GM19238 (cell line): ENCODE measurements around the gene LBHD1.
"Not testable (repeated sequence)": the region's sequence is repeated elsewhere in the genome, so short reads cannot be mapped to it uniquely, and the experiment has no call there.

Experiments used
- DNase-seq: peaks from one replicate; pipeline ENCODE4 v3.0.0; 2011; ENCODE audit warnings: low spot score; ENCODE audit not compliant: insufficient read length

The LBHD1 gene

GRCh38 chr11:62665075-62665598 is 6.9 kb downstream of the LBHD1 start, which contains the start of the genes C11orf98 and CSKMT:
C11orf98 (minus strand) TSS chr11:62665210; CDS start chr11:62665169, 41 bp downstream.
CSKMT (plus strand) TSS chr11:62665312; CDS start chr11:62665880, 568 bp downstream.
- DNase-seq = peak; percentile 95

GRCh38 chr11:62664405-62665074 is 7.5 kb downstream of the LBHD1 start:
- peak; percentile 62 for DNase-seq

DNA sequence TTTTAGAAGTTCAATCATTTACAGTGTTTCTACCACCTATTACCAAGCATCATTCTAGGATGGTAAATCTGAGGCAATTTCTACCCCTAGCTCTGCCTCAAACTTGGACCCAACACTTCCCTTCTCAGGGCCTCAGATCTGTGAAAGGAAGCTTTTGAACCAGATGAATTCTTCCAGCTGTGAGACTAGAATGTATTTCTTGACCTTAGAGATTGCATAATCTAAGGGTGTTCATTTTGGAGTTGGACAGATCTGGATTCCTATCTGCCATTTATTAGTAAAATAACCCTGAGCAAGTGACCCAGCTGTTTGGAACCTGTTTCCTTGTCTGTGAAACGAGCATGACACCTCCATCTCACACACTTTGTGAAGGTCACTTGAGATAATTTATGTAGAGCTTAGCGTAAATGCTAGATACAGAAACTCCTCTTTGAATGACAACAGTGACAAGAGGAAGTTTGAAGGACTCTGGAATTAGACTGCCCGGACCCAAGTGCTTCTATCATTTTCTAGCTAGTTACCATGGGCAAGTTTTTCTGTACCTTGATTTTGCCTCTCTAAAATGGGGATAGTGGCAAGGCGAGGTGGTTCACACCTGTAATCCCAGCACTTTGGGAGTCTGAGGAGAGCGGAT is 15.2 kb downstream of the LBHD1 start:
- DNase-seq = no peak

DNA sequence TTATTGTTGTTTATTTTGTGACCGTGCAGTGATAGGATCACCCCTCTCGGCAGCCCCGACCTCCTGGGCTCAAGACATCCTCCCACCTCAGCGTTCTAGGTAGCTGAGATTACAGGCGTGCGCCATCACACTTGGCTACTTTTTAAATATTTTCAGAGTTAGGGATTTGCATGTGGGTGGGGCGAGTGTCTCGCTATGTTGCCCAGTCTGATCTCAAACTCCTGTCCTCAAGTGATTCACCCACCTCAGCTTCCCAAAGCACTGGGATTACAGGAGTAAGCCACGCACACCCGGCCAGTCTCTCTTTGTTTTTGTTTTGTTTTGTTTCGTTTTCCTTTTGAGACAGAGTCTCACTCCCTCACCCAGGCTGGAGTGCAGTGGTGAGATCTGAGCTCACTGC is 17.8 kb downstream of the LBHD1 start:
- no peak for DNase-seq

DNA sequence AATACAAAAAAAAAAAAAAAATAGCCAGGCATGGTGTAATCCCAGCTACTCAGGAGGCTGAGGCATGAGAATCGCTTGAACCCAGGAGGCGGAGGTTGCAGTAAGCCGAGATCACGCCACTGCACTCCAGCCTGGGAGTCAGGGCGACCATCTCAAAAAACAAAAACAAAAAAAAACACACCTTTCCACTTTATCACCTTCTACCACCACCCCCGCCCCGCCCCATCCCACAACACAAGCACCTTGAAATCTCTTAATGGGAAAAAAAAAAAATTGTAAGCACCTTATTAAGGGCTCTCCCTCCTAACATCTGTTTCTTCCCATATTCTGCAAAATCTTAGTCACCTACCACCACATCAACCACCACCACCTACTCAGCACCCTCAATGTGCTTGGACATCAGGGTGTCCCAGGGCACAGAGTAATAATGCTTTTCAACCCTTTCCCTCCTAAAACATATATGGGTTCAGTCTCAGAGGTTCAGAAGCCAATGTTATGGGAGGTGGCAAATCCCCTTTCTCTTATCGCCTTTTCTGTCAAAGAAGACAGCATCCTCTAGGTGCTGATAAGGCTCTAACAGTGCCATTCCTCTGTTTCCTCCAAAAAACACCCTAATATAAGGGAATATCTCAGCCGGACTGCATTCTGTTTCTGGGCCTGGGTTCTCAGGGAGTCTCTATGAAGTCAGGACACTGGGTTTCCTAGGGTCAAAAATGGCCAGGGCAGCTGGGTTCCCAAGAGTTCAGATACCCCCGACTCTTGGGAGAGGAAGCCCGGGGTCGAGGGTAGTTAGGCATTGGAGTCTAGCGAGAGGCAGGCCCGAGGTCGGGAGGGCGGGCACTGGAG is 19.7 kb downstream of the LBHD1 start:
- no peak for DNase-seq

DNA sequence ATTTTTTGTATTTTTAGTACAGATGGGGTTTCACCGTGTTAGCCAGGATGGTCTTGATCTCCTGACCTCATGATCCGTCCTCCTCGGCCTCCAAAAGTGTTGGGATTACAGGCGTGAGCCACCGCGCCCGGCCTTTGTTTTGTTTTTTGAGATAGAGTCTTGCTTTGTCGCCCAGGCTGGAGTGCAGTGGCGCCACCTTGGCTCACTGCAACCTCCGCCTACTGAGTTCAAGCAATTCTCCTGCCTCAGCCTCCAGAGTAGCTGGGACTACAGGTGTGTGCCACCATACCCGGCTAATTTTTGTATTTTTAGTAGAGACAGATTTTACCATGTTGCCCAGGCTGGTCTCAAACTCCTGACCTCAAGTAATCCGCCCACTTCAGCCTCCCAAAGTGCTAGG is 21.8 kb downstream of the LBHD1 start:
- DNase-seq = not testable (repeated sequence)

DNA sequence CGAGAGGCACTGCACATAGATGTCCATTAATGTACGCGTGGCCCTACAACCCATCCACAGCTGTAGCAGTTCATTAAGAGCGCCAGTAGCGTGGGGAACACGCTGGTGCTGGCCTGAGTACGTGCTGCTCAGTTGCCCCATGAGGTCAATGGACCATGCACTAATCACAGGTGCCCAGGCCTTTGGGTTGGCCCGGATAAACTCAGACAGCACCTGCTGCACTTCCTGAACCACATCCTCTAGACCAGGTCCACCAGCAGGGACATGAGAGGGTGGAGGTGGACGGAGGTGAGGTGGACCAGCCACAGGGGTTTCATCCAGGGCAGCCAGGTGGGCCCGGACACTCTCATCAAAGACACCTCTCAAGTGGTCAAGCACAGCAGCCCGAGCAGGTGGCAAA is 22.6 kb downstream of the LBHD1 start:
- no peak for DNase-seq

DNA sequence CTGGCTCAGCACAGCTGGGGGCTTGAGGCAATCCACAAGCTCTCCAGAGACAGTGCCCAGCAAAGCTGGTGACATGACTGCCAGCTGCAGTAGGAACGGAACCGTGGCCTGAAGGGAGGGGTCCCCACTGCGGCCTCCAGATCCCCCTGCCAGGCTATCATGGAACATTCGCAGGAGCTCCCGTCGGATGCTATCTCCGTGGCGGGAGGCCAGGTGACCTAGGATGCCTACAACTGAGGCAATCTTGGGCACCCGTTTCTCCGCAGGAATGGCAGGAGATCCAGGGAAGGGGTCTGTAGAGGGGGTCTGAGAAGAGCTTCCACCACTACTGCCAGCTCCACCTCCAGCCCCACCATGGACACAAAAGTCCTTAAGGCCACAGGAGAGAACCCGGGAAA is 23.1 kb downstream of the LBHD1 start:
- DNase-seq = no peak

- no peak for DNase-seq
These were observed 23.7 kb downstream of the LBHD1 start for GRCh38 chr11:62648185-62648966.

GRCh38 chr11:62647609-62648005 is 24.5 kb downstream of the LBHD1 start:
- DNase-seq = no peak

- no peak for DNase-seq
These were observed 25.1 kb downstream of the LBHD1 start for GRCh38 chr11:62646825-62647608.

- peak; percentile 99 for DNase-seq
These were observed 25.9 kb downstream of the LBHD1 start, which contains the start of gene GANAB for GRCh38 chr11:62645946-62646824. GANAB (minus strand) TSS chr11:62646613; CDS start chr11:62646599, 14 bp downstream.

DNA sequence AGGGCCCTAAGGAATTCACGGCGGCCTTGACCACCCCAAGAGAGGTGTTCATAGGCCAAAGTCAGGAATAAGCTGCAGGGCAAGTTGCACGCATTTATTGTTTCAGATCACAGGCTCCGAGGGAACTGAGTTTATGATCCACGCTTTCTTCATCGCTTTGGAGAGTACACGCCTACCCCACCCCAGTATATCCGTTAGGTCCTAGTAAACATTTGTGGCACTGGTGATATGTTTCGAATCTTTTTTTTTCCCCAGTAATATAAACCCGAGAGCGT is 26.5 kb downstream of the LBHD1 start:
- DNase-seq = no peak

- DNase-seq = no peak
These were observed 27.8 kb downstream of the LBHD1 start for GRCh38 chr11:62644220-62644619.

DNA sequence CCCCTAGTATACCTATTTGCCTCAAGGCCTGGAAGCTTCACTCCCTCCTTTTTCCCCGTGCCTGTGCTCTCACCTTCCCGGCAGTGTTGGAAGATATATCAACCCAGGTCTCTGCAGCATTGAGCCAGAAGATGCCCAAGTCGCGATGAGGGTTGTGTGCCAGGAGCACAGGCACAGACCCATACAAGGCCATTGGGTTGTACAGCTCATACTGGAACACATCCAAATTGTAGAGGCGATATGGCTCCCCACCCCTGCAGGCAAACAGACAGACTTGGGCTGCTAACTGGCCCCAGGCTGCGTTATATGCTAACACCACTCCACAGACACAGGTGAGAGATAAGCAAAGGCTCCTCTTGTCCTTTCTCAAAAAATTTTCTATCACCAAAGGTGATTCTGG is 39.6 kb downstream of the LBHD1 start:
- no peak for DNase-seq

DNA sequence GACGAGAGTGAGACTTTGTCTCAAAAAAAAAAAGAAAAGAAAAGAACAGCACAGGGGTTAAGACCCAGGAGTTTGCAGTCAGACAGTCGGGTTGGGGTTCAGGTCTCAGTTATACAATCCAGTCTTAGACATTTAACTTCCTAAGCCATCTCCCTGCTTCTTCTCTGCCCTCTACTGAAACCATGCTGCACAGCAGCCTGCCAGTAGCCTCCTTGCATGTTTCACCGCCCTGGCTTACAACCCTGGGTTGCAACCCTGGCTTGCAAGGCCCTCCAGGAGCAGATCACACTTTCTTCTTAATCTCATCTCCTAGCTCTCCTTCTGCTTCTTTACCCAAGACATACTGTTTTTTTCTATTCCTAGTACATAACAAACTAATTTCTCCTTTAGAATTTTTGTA is 44.4 kb downstream of the LBHD1 start:
- no peak for DNase-seq

DNA sequence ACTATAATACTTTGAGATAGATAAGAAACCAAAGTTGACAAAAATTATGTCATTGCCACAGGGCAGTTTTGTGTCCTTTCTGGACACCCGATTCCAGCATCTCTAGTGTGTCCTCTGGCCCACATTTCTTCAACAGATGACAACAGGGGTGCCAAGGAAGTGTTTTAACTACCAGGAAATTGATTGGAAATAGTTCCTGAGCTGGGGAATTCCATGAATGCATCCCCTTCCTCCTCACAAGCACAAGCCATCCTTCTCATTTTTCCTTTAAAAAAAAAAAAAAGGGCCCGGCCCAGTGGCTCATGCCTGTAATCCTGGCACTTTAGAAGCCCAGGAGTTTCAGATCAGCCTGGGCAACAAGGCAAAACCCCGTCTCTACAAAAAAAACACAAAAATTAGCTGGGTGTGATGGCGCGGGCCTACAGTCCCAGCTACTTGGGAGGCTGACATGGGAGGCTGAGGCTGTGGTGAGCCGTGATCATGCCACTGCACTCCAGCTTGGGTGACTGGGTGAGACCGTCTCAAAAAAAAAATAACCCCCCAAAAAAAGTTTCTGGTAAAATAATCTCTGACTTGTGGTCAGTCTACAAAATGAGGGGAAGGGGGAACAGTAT is 49.5 kb downstream of the LBHD1 start:
- no peak for DNase-seq

DNA sequence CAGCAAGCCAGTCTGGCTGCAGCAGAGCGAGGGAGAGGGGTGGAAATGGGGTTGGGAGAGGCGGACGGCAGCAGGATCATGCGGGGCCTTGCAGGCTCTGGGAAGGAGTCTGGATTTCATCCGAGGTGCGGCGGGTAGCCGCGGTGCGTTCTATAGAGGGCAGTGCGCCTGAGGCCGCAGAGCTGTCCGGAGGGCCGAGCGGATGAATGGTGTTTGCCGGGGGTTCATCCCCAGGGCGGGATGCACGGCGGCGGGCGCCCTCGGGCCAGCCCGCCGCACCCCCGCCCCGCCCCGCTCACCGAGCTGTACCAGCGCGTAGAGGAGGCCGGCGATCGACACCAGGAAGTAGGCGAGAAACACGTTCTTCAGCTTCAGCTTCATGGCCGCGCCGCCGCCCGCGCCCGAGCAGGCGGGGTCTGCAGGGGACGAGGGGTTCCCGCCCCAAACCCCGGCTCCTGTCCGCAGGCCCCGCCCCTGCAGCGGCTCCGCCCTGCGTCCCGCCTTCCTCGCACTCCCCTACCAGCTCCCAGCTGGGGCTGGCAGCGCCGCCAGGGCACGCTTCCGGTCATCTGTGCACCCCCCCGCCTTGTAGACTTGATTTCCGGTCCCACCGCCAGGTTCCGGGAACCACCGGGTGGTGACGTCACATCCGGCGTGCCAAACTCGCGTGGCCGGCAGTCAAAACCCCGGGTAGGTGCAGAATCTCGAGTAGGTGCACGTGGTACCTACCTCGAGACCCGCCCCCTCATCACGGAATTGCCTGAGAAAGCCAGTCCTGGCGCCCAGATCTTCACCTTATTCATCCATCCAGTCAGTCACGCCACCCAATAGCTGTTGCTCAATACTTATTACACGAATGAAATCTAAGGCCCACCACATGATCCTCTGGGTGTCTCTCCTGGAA is 50.2 kb downstream of the LBHD1 start, which contains the start of gene B3GAT3:
B3GAT3 (minus strand) TSS at position 420 of the 904 bp plus-strand sequence; CDS start at position 381, 39 bp downstream.
- peak; percentile 99 for DNase-seq
